HG02678 (cell line): ENCODE results near the gene ARSB.

ENCODE experiments used
- ATAC-seq: cut with Tn5 transposase; IDR thresholded peaks from one replicate; pipeline ENCODE4 v1.9.1; 2021; ENCODE audit warnings: mild to moderate bottlenecking, moderate library complexity; ENCODE audit not compliant: unreplicated experiment

Gene ARSB

DNA sequence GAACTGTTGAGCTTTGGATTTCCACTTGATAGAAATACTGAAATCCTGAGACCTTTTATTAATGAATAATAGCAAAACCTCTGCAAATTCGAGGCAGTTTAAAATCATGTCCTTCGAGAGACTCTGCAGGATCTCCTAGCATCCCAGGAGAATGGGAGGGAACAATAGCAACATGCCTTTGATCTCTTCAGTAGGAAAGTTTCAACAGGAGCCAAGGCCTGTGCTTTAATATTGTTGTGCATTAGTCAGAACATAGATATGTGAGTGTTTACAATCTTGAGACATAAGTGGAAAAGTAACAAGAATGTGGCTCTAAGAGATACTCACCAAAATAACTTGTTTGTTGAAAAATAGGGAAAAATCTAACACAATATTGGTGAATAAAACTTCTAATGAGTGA is 253.2 kb downstream of the ARSB start:
- ATAC-seq, result no peak

DNA sequence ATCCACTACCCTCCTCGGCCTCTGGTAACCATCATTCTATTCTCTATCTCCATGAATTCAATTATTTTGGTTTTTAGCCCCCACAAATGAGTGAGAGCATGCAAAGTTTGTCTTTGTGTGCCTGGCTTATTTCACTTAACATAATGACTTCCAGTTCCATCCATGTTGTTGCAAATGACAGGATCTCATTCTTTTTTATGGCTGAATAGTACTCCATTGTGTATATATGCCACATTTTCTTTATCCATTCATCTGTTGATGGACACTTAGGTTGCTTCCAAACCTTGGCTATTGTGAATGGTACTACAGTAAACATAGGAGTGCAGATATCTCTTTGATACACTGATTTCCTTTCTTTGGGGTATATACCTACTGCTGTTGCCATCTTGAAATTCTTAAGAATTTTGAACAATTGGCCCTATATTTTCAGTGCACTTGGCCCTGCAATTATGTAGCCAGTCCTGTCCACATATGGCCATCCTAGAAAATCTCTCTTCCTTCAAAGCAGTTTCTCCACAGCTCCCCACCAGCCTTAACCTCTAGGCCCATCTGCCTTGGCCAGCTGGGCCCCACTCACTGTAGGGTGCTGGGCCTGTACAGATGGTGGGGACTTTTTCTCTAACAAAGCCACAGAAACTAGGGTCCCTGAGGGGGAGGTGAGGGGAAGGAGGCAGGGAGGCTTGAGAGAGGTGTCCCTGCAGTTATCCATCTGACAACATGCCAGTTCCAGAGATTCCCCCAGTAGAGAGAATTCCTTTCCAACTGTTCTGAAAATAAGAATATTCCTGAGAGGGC is 254.6 kb downstream of the ARSB start:
- ATAC-seq, result no peak

GRCh38 chr5:78727786-78728761 is 257.0 kb downstream of the ARSB start:
- ATAC-seq, result peak; percentile 83
